HG03097 (cell line): ENCODE results near the gene NID2.

Experiments
- ATAC-seq: cut with Tn5 transposase; IDR thresholded peaks from one replicate; pipeline ENCODE4 v1.9.1; 2021; ENCODE audit not compliant: unreplicated experiment, low FRiP score

The NID2 gene

DNA sequence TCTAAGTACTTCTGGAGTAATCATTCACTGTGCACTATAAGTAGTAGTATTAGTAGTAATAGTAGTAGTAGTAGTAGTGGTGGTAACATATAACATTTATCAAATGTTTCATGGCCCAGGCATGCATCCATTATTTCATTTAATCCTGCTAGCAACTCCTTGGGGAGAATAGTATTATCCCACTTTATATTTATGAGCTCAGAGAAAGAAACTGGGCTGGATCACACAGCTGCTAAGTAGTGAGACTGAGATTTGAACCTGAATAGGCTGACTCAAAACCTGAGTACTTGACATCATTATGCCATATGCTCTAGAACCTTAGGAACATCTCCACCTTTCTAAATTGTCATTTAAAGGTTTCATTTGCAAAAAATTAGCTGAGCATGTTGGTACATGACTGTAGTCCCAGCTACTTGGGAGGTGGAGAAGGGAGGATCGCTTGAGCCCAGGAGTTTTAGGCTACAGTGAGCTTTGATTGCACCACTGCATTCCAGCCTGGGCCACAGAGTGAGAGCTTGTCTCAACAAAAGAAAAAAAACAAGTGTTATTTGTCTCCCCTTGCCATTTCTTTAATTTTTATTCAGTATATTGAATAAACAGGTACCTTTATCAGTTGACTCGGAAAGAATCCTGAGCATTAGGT lies 11.4 kb upstream of the NID2 start:
- no peak for ATAC-seq

DNA sequence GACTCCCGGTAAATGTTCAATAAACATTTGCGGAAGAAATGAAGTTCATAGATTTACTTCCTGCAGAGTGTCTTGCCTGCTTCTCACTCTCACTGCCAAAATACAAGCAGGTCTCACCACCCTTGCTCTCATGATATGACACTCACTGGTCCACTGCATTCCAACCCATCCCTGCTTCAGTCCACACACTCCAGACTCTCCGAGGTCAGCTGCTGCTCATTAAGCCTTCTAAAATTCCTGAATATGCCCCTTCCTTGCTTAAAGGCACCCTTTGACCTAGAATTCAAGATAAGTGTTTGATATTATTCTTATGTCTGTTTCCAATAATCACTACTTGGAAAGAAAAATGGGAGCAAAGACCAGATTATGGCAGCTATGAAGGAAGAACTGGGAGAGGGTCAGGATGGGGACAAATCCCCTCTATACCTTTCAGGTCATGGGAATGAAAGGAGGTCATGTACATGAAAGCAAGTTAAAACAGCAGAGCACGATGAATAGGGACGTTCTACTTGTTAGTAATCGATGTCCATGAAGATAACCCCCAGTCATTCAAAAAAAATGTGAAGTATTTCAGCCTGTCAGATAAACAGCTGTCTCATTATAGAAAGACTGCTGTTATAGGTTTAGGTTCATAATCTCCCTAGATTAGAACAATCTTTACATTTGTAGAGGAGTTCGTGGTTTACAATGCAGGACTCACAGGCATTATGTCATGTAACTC lies 10.5 kb upstream of the NID2 start:
- ATAC-seq = no peak

GRCh38 chr14:52078721-52079120 lies 9.9 kb upstream of the NID2 start:
- ATAC-seq = no peak

GRCh38 chr14:52078095-52078531 lies 9.3 kb upstream of the NID2 start:
- ATAC-seq = no peak

DNA sequence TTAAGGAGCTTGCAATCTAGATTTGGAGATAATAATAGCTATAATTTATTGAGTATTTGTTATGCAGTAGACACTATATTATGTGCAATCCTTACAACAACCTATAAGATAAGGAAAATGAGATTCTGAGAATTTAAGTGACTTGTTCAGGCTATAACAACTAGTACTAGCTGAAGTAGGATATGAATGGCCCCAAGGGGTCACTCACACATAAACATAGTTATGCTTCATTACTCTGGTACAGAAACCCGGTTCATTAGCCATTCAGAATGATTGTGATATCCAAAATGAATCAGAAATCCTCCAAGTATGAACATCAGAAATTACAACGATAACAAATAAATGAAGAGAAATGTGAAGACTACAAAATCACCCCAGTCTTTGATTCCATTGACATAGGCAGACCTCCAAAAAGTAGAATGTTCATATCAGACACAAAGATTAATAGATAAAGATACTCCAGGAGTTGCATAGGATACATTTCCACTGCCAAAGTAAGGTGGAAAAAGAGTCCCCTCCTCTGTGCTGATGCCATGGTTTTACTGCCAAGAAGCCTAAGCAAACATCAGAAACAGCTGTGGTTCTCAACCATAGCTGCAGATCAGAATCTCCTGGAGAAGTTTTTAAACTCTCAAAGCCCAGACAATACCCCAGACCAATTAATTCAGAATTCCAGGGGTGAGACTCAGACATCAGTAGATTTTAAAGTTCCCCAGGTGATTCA lies 8.6 kb upstream of the NID2 start:
- ATAC-seq = no peak

DNA sequence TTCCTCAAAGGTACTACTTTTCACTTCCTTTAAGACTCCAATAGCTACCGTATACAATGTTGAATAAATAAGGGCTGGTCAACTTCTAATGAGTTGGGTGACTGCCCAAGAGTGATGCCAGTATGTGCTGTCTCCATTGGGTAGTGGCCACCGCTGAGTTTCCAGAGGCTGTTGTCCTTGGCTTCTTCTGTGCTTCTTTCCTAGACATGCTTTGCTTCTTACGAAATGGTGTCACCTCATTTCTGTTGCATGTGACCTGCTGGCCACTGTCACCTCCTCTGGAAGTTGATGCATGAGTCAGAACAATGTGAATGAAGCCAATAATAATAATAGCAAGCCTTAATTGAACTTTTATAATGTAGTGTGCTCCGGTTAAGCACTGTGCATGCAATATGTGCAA lies 7.5 kb upstream of the NID2 start:
- ATAC-seq = no peak

GRCh38 chr14:52075371-52075770 lies 6.5 kb upstream of the NID2 start:
- no peak for ATAC-seq

DNA sequence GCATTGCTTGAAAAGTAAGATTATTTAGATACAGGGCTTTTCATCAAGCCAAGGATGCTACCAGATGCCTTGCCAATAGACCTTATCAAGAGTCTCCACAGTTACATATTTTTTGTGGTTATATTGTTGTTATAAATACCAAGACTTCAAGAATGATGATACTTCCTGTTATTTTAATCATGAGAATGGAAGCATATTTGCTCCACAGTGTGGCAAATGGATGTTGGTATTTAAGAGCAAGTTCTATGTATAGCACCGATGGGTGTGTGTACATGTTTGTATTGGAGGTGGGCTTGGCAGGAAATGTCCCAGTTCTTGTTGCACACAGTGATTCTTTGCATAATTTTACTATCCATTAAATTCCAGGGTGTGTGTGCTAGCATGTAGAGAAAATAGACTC lies 4.4 kb upstream of the NID2 start:
- ATAC-seq = no peak

- no peak for ATAC-seq
These were observed 3.5 kb upstream of the NID2 start for GRCh38 chr14:52072266-52072780.

- no peak for ATAC-seq
These were observed 2.8 kb upstream of the NID2 start for GRCh38 chr14:52071675-52072074.

GRCh38 chr14:52070051-52070431 lies 1.2 kb upstream of the NID2 start:
- ATAC-seq = no peak

DNA sequence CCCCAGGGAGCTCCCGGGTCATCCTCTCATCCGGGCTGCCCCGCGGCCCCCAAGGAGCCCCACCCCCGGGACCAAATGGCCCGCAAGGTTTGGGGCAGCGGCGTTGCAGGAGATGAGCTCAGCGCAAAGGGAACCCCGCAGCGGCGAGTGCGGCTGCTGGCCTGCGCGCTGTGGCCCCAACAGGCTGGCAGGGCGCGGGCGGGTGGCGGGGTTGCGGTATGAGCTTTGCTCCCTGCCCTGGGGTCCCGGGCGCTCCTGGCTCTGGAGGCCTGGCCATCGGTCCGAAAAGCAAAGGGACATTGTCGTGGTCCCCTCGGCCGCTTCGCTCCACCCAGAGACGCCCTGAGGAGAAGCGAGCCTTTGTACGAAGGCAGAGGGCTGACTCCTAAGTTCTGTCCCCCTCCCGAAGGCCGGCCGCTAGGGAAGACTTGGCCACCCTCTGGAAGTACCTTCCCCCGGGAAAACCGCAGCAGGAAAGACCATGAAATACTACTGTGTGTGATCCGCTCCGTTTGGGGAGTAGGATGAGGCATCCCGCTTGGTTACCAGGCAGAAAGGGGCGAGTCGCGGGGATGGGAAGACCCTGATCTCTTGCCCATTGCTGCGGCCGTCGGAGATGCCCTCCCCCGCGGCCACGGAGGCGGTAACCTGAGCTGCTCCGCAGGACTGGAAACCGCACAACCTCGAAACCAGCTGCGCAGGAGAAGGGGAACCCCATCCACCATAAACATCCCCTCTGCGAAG lies 620 bp upstream of the NID2 start:
- ATAC-seq = no peak

GRCh38 chr14:52067873-52068614 lies 815 bp downstream of the NID2 start:
- ATAC-seq = no peak

DNA sequence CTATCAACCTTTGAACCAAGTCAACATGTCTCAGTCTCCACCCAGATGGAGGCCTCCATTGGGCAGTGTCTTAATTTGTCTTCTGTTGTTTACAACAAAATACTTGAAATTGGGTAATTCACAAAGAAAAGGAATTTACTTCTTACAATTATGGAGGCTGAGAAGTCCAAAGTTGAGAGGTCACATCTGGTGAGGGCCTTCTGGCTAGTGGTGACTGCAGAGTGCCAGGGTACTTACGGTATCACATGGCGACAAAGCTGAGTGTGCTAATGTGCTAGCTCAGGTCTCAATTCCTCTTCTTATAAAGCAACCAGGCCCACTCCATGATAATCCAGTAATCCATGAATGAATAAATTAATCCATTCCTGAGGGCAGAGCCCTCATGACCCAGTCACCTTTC lies 4.7 kb downstream of the NID2 start:
- ATAC-seq = no peak

GRCh38 chr14:52063052-52063462 lies 5.8 kb downstream of the NID2 start:
- no peak for ATAC-seq

DNA sequence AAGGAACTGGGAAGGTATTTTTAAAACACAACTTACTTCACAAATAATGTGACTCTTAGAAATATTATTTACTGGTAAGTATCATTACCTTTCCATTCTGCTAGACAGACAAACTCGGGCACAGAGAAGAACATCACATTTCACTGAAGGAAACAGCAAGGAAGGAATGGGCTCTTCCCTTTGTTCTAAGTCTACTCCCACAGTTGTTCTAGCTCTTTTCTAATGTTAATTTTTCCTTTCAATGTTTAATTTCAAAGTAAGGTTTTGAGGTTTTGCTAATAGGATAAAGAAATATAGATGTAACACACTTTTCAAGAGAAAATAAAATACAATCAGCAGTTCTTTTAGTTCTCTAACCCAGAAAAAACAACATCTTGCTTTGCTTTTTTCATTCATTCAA lies 7.0 kb downstream of the NID2 start:
- ATAC-seq = no peak

DNA sequence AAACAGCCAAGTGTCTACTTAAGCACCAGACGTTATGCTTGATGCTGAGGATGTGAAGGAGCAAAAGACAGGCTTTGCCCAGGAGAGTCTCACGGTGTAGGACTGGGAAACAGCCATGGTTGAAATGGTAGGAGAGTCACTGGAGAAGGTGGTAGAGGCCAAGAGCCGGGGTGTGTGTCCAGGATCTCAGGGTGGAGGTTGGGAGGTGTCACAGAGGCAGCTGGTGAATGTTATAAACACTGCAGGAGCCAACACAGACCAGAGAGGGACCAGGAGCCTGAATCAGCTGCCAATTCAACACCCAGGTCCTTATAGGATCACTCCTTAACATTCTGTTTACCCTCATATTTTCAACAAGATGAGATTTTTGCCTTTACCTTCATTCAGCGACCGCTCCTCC lies 7.5 kb downstream of the NID2 start:
- no peak for ATAC-seq

GRCh38 chr14:52060080-52060479 lies 8.8 kb downstream of the NID2 start:
- no peak for ATAC-seq

DNA sequence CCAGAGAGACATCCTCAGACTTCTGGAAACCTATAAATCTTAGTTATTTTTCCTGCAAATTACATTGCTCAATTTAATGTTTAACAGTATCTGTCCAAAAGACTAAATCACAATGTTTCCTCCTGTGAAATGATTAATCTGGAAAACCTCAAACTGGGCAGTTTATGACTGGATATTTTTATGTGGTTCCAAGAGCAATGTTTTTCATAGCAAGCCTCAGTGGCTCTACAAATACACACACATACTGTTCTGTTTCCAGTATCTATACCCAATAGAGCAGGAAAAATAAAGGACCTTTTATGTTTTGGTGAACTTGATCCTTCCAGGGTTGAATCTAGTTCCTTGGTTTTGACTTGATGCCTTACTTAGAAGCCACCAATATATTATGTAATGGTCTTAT lies 9.2 kb downstream of the NID2 start:
- ATAC-seq = no peak

DNA sequence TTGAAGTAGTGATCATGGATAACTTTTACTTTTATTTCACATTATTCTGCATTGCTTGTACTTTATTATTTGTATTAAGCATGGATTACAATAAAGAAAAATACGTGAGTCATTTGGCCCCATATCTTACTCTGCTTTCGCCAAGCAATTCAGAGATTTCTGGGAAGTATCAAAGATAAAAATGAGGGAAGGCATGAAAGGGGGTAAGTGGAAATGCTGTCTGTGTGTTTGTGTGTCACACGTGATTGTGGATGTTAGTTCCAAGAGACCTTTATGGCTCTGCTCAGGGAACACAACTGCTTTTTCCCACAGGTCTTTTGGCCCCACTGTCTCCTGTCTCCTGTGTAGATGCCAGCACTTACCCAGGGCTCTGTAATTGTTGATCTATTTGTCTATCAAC lies 10.5 kb downstream of the NID2 start:
- no peak for ATAC-seq
